GM12878 (cell line): Measurements from ENCODE around the gene IL23R.

ENCODE experiments used
- BHLHE40 ChIP-seq, 2 experiments: fragments of 450-650 bp in 1 of 2; IDR thresholded peaks; 2 replicates each; pipeline ENCODE4 v1.6.1; 2011 to 2017; ENCODE audit warnings: low read depth in 2 of 2, borderline replicate concordance in 1 of 2, improper control_type of control experiment in 1 of 2, low read length in 1 of 2, mild to moderate bottlenecking in 1 of 2
- CBX5 ChIP-seq: sonication (generic); IDR thresholded peaks from 2 replicates; pipeline ENCODE4 v1.6.1; 2016; ENCODE audit warnings: low read depth, moderate library complexity, mild to moderate bottlenecking, inconsistent platforms
- EGR1 ChIP-seq, 2 experiments: IDR thresholded peaks; 1 replicate in 1 of 2; 2 replicates in 1 of 2; pipeline ENCODE4 v1.6.1; 2011 to 2012; ENCODE audit warnings: low read depth in 2 of 2, low read length in 2 of 2, borderline replicate concordance in 1 of 2, mild to moderate bottlenecking in 1 of 2, moderate library complexity in 1 of 2
- KAT2A ChIP-seq: conservative IDR thresholded peaks from 2 replicates; pipeline ENCODE4 v1.6.1; 2011; ENCODE audit warnings: low read depth, low read length; ENCODE audit not compliant: control insufficient read depth
- MYC ChIP-seq: IDR thresholded peaks from 2 replicates; pipeline ENCODE4 v1.6.1; 2011; ENCODE audit warnings: mild to moderate bottlenecking, low read length, moderate library complexity, inconsistent platforms; ENCODE audit not compliant: insufficient read depth, insufficient replicate concordance, insufficient read length, severe bottlenecking
- RBBP5 ChIP-seq: fragments of 200-600 bp; sonication (generic); conservative IDR thresholded peaks from 2 replicates; pipeline ENCODE4 v1.6.1; 2016
- TCF12 ChIP-seq: IDR thresholded peaks from 2 replicates; pipeline ENCODE4 v1.6.1; 2011; ENCODE audit warnings: low read depth, mild to moderate bottlenecking, low read length
- ZNF217 ChIP-seq: fragments of 450-650 bp; IDR thresholded peaks from 2 replicates; pipeline ENCODE4 v1.6.1; 2017; ENCODE audit warnings: antibody characterized with exemption, mild to moderate bottlenecking
- TF ChIP-seq, protein P1 (sequence below), 3 experiments: IDR thresholded peaks in 2 of 3; conservative IDR thresholded peaks in 1 of 3; 2 replicates each; pipeline ENCODE4 v1.5.1; 2011; ENCODE audit warnings: low read depth in 3 of 3, low read length in 3 of 3, mild to moderate bottlenecking in 3 of 3, control low read depth in 2 of 3, moderate library complexity in 2 of 3, inconsistent platforms in 1 of 3, mixed read lengths in 1 of 3; ENCODE audit not compliant: control insufficient read depth in 2 of 3, insufficient read depth in 1 of 3; ENCODE audit errors: extremely low read depth in 1 of 3

GRCh38 chr1:67213948-67214347 is 47.7 kb downstream of the IL23R start:
- TF ChIP-seq, protein P1, sequence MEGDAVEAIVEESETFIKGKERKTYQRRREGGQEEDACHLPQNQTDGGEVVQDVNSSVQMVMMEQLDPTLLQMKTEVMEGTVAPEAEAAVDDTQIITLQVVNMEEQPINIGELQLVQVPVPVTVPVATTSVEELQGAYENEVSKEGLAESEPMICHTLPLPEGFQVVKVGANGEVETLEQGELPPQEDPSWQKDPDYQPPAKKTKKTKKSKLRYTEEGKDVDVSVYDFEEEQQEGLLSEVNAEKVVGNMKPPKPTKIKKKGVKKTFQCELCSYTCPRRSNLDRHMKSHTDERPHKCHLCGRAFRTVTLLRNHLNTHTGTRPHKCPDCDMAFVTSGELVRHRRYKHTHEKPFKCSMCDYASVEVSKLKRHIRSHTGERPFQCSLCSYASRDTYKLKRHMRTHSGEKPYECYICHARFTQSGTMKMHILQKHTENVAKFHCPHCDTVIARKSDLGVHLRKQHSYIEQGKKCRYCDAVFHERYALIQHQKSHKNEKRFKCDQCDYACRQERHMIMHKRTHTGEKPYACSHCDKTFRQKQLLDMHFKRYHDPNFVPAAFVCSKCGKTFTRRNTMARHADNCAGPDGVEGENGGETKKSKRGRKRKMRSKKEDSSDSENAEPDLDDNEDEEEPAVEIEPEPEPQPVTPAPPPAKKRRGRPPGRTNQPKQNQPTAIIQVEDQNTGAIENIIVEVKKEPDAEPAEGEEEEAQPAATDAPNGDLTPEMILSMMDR (IDR thresholded peaks at IDR 0.05 in 2 of 3, conservative IDR thresholded peaks at IDR 0.05 in 1 of 3; ENCODE audit: control insufficient read depth in 2 of 3, extremely low read depth in 1 of 3, insufficient read depth in 1 of 3, low read depth in 3 of 3, low read length in 3 of 3): no peak
- TF ChIP-seq KAT2A (no peak), BHLHE40 (IDR thresholded peaks at IDR 0.05; ENCODE audit: borderline replicate concordance in 1 of 2, low read depth in 2 of 2, low read length in 1 of 2) (no peak), TCF12 (no peak), MYC (no peak), RBBP5 (no peak), EGR1 (IDR thresholded peaks at IDR 0.05; ENCODE audit: borderline replicate concordance in 1 of 2, low read depth in 2 of 2, low read length in 2 of 2) (no peak), ZNF217 (no peak), CBX5 (no peak)
